Iris pigment epithelial cell (primary cell): ENCODE results near the gene ZNRD2.

ENCODE experiments used
- DNase-seq: peaks from one replicate; pipeline ENCODE4 v3.0.0-alpha.2; 2011; ENCODE audit warnings: low read depth

ZNRD2 gene

DNA sequence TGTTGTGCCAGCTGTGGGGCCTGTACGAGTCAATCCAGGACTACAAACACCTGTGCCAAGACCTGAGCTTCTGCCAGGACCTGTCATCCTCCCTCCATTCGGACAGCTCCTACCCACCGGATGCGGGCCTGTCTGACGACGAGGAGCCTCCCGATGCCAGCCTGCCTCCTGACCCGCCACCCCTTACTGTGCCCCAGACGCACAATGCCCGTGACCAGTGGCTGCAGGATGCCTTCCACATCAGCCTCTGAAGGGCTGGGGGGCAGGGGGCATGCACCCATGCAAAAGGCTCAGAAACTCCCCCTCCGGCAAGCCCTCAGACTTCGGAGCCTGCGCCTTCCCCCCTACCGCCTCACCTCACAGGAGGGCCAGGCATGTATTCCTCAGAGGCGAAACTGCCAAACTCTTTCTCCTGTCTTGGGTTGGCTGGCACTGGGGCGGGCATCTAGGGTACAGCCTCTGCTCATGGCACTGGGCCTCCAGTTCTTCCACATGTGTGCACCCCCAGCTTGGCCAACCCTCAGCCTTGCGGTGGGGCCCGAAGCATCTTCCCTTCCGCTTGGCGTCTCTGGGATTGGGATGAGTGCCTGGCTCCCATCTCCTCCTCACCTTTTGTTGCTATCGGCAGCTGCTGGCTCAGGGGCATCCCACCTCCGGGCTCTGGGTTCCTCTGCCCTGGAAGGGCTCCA, 3.3 kb downstream of the ZNRD2 start:
- no peak for DNase-seq

DNA sequence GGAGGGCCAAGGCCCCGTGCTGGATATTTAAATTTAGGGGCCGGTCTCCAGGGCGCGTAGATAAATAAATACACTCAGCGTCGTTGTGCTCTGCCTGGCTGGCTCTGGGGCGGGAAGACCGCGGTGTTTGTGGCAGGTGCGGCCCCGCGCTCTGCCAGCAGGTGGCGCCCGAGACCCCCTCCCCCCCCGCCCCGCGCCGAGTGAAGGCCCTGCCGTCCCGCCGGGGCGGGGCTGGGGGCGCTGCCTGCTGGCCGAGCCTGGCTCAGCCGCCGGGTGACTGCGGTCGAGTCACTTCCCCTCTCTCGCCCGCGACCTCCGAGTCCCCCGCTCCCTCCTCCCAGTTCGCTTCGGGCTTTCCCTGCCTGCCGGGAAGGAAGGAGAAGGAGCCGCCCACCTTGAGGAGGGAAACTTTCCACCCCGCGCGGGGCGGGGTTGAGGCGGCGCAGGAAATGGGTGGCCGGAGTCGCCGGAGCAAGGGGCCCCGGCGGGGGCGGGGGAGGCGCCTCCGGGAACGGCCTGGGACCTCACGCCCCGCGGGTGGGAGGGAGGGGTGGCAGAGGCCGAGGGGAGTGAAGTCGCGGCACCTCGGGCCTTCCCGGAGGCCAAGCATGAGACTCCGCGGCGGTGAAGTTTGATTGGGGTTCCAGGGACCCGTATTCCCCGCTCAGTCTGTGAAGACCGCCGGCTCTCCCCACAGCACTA, 4.0 kb downstream of the ZNRD2 start:
- peak; percentile 94 for DNase-seq

DNA sequence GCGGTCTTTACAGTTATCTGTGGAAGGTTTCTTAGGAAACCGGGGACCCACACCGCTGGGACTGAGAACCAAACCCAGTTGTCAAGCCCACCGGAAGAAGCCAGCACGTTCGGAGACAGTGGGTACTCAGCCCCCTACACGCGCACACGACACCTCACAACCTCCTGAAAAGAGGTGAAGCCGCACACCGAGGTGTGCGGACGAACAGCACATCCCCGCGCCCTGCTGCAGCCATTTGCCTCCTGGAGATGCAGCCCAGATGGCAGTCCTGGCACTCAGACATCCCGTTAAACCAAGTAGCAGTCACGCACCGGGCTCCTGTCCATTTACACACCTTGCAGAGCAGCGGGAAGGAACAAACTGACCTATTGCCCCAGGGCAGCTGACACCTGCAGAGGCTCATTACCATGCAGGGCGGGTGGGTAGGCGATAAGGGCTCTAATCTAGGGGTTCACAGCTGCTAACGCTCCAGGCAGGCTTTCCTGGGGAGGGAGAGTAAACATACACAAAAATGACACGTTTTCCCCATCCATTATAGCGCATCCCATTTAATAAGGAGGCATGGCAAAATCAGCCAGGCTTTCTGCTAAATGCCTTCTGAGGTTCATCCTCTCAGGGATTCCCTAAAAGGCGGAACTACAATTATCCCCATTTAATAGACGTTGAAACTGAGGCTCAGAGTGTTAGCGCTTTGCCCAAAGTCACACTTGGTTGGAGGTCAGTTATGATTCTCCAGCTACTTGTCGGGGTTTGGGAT, 4.7 kb downstream of the ZNRD2 start:
- DNase-seq: no peak

DNA sequence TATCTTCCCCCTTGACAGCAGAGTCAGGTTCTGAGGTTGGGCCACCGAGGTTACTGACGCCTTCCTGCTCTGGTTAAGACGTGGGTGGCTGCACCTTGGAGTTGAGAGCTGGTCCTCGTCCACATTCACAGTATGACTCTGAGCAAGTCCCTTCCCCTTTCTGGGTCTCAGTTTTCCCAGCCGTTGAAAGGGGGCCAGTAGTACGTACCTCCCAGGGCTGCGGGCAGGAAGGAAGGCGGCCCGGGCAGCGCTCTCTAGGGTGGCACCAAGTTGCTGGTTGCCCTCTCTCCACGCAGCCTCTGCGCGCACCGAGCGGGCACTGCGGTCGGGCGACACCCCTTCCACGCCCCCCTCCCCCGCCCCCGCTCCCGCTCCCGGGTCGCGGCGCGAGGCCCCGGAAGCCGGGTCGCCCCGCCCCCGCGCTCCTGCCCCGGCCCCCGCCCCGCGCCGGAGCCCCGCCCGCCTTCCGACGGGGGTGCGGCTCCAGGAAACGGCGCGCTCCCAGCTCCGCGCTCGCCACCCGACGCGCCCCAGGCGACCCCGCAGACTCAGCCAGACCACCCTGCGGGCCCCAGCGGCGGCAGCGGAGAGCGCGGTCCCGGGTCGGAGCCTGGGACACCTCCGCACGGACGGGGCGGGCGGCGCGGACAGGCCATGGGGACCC, 5.4 kb downstream of the ZNRD2 start, which contains the start of gene EHBP1L1:
EHBP1L1 (plus strand) TSS at position 486 of the 664 bp plus-strand sequence. CDS start 250 bp downstream, outside the sequence.
- DNase-seq: peak; percentile 65

DNA sequence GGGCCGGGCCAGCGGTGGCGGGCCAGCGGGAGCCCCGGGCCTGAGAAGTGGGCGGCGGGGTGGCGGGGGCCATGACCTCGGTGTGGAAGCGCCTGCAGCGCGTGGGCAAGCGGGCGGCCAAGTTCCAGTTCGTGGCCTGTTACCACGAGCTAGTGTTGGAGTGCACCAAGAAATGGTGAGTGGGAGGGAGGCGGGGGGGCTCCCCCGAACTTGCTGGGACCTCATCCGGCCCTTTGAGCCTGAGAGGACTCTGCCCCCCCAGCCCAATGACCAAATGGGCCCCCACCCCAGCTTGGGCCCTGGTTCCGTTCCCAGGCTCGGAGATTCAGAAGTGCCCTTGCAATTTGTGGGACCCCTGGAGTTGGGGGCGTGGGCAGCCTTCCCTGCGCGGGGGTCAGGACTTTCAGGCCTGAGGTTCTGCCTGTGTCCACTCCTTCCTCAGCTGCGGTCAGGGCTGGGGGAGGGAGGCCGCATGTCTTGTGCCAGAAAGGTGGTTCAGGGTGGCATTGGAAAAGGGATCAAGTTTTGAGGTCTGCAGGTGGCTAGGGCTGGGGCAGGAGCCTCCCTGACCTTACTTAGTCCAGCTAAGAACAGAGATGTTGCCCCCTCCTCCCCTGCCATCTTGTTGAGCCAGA, 6.1 kb downstream of the ZNRD2 start:
- no peak for DNase-seq

DNA sequence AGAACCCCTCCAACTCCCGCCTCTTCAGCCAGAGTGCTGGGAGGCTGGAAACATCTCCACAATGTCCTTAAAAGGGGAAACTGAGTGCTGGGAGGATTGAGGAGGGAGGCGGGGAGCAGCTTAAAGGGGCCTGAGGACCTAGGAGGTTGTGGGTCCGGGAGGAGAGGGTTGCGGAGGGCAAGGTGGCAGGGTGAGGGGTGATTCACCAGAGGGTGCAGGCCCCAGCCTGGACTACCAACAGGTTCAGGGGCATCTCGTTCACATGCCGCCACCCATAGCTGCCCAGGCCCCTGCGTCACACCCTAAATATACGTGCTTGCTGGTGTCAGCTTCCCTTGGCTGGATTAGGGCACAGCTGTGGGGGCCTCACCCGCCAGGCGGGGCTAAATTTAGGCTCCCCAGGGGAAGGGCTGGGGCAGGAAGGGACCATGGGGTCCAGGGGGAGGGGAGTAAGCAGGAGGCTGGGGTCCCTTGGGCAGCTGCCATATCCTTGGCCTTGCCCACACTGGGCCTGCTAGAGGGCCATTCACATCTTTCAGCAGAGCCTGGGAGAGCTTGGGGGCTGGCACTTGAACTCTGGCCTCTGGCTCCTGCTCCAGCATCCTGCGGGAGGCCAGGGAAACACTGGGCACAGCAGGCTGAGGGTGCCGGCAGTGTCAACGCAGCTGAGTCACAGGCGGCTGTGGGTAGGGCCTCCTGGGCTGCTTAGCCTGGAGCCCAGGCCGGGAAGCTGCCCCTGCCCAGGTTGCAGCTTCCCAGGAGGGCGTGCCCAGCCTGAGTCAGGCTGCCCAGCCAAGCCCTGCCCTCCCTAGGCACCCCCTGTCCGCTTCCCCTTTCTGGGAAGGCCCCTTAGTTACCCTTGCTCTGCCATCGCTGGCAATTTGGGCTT, 6.8 kb downstream of the ZNRD2 start:
- peak; percentile 47 for DNase-seq

DNA sequence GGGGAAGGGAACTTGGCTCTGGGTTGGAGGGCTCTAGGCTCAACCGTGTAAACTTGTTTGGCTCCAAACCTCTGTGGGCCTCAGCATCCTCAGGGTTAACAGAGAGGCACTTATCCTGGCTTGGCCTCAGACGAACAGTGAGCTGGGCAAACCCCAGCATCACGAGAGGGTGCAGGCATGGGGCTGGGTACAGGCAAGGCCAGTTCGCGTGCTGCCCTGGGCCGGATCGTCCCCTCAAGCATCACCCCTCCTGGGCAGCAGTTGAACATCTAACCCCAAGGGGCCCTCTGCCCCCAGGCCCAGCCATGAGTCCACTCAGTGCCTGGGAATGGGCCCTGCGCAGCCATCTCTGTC, 7.5 kb downstream of the ZNRD2 start:
- no peak for DNase-seq

DNA sequence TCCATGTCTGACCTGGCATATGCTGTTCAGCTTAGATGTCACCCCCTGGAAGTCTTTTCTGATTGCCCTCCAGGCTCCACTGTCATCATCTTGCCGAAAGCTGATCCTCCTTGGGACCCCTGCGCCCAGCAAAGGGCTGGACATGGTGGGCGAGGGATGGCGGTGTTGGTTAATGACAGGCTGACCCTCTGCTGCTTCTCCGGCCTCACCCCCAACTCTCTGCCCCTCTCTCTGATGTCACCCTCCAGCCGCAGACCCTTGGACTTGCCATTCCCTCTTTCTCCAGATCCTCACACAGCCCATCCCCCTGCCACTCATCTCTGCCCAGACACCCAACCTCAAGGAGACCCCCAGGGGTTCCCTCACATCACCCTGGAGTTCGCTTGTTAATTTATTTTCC, 7.9 kb downstream of the ZNRD2 start:
- DNase-seq: no peak

DNA sequence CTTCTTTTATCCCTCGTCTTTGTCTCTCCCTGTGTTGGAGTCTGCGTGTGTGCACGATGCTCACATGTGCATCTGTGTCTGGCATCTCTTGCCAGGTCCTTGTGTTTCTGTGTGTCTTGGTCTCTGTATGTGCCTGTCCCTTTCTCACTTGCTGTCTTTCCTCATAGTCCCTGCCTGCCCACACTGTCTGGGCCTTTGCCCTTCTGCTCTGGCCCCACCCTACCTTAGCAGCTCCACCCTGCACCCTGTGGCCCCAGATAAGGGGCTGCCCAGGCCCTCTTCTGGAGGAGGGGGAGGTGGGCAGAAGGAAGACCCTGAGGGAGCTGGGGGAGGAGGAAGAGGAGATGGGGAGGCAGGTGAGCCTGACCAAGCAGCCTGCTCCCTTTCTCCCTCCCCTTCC, 8.4 kb downstream of the ZNRD2 start:
- no peak for DNase-seq

DNA sequence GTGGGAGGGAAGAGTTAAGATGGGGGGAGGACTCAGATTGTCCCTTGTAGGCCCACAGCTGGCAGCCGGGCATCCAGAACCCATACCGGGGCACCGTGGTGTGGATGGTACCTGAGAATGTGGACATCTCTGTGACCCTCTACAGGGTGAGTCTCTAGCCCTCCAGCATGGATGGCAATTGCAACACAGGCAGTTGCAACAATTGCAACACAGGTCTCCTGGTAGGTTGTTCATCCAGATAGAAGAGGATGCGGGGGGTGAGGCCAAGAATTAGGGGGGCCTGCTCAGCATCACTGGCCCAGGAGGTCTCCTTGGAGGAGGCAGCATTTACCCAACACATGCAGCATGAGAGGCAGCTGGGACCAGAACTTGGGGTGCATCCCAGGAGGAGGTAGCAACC, 9.0 kb downstream of the ZNRD2 start:
- no peak for DNase-seq

DNA sequence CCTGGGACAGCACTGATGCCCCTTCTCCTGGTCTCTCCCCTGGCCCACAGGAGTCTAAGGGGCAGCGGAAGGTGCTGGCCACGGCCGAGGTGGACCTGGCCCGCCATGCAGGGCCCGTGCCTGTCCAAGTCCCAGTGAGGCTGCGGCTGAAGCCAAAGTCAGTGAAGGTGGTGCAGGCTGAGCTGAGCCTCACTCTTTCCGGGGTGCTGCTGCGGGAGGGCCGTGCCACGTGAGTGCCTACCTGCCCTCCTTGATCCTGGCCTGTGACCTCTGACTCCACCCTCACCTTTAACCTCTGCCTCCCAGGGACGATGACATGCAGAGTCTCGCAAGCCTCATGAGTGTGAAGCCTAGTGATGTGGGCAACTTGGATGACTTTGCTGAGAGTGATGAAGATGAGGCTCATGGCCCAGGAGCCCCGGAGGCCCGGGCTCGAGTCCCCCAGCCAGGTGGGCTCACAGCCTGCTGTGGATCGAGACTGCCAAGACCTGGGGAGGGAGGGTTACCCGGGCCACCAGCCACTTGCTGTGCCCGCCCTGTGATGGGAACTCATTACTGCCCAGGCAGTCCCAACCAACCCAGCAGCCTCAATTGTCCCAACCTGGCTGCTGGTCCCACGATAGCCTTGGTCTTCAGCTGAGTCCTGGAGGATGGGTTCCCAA, 9.9 kb downstream of the ZNRD2 start:
- DNase-seq: no peak

DNA sequence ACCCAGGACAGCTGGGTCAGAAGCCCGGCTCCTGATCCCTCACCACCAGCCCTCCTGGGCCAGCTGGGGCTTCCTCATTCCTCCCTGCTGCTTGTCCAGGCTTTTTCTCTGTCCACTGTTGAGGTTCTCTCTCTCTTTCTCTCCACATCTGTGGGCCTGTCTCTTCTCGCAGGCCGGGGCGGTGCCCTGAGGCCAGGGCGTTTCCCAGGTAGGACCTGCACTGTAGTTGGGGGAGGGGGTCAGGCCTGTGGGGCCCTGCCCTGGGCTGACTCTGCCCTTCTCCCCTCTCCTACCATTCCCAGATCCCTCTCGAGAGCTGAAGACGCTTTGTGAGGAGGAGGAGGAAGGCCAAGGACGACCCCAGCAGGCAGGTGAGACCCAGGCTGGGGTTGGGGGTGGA, 10.5 kb downstream of the ZNRD2 start:
- DNase-seq: no peak

DNA sequence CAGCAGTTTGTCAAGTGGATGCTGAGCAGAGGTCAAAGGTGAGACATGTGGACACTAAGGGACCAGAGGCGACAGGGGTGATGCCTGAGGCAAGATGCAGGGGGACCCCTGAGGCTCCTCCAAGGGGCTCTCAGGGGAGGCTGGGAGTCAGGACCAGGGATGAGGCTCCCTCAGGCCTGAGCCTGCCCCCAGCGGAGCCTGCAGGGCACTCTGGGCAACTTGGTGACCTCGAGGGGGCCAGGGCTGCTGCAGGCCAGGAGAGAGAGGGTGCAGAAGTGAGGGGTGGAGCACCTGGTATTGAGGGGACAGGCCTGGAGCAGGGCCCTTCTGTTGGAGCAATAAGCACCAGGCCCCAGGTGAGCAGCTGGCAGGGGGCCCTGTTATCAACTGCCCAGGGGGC, 11.7 kb downstream of the ZNRD2 start:
- no peak for DNase-seq

DNA sequence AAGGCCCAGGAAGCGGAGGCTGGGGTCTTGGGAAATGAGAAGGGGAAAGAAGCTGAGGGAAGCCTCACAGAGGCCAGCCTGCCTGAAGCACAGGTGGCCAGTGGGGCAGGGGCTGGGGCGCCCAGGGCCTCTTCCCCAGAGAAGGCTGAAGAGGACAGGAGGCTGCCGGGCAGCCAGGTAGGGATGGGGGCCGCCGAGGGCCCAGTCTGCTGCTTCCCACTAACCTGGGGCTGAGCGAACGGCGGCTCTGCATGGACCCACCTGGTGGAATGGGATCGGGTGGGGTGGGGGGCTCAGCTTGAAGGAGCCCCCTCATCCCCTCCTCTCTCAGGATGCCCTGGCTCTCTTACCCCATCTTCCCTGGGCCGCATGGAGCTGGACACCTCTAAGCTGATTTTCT, 13.3 kb downstream of the ZNRD2 start:
- no peak for DNase-seq

DNA sequence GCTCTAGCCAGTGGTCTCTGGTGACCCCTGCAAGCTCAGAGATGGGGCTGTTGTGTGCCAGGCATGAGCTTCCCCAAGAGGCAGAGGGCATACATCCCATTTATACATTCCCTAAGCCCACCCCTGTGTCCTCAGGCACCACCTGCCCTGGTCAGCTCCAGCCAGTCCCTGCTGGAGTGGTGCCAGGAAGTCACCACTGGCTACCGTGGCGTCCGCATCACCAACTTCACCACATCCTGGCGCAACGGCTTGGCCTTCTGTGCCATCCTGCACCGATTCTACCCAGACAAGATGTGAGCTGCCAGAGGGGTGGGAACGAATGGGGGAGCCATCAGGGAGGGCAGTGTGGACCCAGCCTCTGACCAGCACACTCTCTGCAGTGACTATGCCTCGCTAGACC, 13.8 kb downstream of the ZNRD2 start:
- no peak for DNase-seq

DNA sequence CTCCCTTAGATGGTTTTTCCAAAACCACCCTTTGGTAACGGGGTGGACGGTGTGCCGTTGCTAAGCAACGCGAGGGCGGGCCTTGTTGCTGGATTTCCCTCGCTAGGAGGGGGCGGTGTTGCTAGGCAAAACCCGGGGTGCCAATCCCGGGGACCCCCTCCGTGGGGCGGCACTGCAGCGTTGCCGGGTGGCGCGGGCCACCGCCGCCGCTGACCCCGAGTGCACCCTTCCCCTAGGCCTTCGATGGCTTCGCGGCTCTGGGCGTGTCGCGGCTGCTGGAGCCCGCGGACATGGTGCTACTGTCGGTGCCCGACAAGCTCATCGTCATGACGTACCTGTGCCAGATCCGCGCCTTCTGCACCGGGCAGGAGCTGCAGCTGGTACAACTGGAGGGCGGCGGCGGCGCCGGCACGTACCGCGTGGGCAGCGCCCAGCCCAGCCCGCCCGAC, 14.5 kb downstream of the ZNRD2 start:
- no peak for DNase-seq

DNA sequence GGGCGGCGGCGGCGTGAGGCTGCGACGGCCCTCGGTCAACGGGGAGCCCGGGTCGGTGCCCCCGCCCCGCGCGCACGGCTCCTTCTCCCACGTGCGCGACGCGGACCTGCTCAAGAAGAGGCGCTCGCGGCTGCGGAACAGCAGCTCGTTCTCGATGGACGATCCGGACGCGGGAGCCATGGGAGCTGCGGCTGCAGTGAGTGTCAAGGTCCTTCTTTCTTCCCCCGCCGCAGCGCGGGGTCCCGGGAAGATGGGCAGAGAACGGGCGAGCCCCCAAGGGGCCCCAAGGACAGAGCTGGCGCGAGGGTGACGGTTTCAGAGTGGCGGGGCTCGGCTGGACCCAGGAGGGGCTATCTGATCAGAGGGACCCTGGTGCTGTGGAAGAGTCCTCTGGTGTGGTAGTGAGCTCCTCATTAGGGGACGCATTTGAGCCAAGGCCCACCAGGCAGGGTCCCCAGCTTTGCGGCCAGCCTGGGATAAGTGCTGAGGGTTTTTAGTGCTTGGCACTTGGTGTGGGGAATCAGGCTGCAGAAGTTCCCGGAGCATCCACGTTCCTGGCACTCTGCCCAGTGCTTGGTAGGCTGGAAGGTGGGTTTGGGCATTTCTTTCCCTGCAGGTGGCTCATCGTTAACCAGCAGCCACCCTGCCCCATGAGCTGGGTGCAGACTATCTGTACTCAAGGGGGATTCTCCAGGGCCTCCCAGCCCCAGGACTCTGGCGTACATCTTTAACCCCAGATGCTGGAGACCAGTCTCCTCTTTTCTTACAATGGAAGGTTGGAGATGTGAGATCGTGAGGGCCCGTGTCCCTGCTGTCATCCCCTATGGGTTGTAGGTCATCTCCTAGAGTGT, 15.3 kb downstream of the ZNRD2 start:
- no peak for DNase-seq

DNA sequence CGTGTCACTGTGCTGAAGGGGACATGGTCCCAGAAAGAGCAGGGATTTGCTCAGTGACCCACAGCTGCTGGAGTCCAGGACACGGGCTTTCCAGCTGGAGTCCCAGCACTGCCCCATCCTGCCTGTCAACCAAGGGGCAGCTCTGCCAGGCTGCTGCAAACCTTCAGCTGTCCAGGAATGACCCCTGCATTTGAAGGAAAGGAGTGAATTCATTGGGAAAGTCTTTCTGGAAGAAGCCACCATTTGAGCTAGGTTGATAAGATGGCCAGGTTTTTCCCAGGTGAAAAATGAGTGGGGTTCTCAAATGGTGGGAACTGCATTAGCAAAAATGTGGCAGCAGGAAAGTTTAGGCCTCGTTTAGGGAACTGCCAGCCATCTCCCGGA, 16.0 kb downstream of the ZNRD2 start:
- DNase-seq: no peak

DNA sequence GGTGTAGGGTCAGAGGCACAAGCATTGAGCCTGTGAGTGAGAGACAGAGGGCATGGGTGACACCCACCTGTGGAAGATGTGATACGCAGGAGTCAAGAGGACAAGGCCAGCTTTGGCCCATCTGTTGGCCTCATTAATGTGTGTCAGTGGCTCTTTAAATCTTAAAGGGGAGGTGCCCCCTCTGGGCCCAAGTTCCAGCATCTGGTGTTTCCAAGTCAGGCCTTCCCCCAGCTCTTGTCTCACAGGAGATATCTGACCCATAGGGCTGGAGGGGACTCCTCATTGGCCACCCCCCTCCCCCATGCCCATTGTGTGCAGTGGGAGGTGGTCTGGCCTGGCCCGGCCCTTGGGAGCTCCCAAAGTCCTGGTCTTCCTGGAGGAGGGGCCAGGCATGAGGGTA, 16.4 kb downstream of the ZNRD2 start:
- no peak for DNase-seq
